ENCODE data around the gene PIK3CA. TPM values are rescaled to one million over a fixed set of nuclear protein-coding genes. Genes with fewer than 3 reads are reported as not detected.

Gene PIK3CA
- total and polyA plus RNA-seq, 3 donors from 2014 or later, result 11.2 to 27.1 (median 20.8) TPM

DNA sequence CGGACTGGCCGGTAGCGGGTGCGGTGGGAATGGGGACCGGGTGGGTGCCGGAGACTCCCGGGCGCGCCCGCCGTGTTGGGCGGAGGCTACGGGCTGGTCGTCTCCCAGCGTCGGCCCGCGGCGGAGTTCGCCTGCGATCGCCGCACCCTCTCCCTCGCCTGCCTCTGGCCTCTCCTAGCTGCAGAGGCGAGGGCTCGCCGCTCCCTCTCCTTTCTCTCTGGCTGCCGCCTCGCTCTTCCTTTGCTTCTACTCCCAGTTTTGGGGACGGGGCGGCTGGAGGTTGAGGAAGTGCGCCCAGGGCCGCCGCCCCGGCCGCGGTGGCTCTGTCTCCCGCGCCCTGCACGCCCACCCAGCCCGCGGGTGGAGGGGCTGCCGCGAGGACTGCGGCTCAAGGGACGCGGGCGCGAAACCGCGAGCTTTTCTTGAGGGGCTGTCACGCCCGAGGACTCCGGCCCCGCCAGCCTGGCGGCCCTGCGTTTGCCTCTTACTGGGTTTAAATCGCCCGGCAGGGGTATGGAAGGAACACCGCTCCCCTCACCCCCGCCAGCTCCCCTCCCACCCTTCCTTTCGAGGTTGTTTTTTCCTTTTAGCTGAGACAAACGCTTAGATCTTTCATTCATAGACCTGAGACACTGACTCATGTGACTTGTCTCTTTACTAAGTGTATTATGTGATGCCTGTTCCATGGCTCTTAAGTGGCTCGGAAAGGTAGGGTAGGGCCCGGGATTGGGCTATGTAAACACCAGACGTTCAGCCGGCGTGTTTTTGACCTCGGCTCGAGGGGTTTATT is 654 bp downstream of the PIK3CA start:
- no peaks in the 10 kb centered on the region for H3K9me3 ChIP-seq
- intact Hi-C loops (cut with DNase I; ENCODE audit: low total_unique reads), result loop anchor here (5.0 kb wide), 1 partner anchor 173 kb away; the partner anchor contains the start of gene ZNF639
- peak; percentile 55 for DNase-seq
- H3K4me1 ChIP-seq, result peaks cover 9% of the 10 kb centered on the region
- H3K36me3 ChIP-seq (ENCODE audit: low read depth, missing control alignments), result no peaks in the 10 kb centered on the region
- peak overlapping the region; percentile 97 to 99 for H3K27ac ChIP-seq
- 0% methylated on average over 29 to 46 of the region's 70 CpGs for WGBS, 2 donors
- peak overlapping the region; percentile 94 to 97 for H3K4me3 ChIP-seq
- no peaks in the 10 kb centered on the region for H3K27me3 ChIP-seq
- no peak for TF ChIP-seq POLR2A (IDR thresholded peaks at IDR 0.05)
- TF ChIP-seq, protein P1, sequence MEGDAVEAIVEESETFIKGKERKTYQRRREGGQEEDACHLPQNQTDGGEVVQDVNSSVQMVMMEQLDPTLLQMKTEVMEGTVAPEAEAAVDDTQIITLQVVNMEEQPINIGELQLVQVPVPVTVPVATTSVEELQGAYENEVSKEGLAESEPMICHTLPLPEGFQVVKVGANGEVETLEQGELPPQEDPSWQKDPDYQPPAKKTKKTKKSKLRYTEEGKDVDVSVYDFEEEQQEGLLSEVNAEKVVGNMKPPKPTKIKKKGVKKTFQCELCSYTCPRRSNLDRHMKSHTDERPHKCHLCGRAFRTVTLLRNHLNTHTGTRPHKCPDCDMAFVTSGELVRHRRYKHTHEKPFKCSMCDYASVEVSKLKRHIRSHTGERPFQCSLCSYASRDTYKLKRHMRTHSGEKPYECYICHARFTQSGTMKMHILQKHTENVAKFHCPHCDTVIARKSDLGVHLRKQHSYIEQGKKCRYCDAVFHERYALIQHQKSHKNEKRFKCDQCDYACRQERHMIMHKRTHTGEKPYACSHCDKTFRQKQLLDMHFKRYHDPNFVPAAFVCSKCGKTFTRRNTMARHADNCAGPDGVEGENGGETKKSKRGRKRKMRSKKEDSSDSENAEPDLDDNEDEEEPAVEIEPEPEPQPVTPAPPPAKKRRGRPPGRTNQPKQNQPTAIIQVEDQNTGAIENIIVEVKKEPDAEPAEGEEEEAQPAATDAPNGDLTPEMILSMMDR (IDR thresholded peaks at IDR 0.05), result no peak

DNA sequence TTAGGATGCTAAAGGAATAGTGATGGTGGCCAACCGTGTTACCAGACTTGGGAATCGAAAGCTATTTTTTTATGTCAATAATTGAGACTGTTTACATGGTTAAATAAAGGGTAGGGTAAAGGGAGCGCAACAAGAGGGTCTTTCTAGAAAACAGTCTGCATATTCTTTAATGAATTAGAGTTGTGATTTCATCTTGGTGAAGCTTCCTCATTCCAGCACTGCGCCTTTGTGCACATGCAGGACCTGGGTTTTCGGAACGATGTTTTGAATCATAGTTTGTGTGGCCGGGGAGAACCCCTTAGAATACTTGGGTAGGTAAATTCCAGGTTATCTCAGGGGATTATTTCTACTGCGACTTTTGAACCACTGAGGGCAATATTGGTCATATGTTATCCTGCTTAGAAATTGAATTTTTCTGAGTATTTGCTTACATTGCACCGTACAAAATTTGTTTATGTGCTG is 1.3 kb downstream of the PIK3CA start:
- Histone ChIP-seq H3K9me3 (no peaks in the 10 kb centered on the region), H3K27ac (peak overlapping the region; percentile 97 to 99), H3K4me3 (peak overlapping the region; percentile 94 to 97), H3K27me3 (no peaks in the 10 kb centered on the region), H3K36me3 (ENCODE audit: low read depth, missing control alignments) (no peaks in the 10 kb centered on the region), H3K4me1 (peaks cover 9% of the 10 kb centered on the region)
- TF ChIP-seq, protein P1 (IDR thresholded peaks at IDR 0.05), result no peak
- TF ChIP-seq POLR2A (IDR thresholded peaks at IDR 0.05), result no peak
- 1% methylated on average over 9 of the region's 9 CpGs for WGBS, 2 donors
- peak; percentile 41 for DNase-seq
- intact Hi-C loops (cut with DNase I; ENCODE audit: low total_unique reads), result loop anchor here (5.0 kb wide), 1 partner anchor 173 kb away; the partner anchor contains the start of gene ZNF639

DNA sequence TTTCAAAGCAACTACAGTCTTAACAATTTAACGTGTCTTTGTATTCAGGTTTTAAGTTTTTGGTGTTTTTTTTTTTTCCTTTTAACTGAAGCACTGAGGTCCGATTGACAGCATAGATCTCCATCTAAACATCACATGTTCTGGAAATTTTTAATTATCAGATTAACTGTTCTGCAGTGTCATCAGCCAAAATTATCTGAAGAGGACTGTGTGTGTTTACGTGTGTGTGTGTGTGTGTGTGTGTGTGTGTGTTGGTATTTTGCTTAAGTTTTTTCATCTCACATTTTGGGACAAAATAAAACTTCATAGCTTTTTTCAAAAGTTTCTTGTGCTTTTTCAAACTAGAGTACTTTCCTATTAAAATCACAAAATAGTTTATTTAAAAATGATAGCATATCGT is 1.8 kb downstream of the PIK3CA start:
- intact Hi-C loops (cut with DNase I; ENCODE audit: low total_unique reads), result loop anchor here (5.0 kb wide), 1 partner anchor 172 kb away; the partner anchor contains the start of gene ZNF639
- TF ChIP-seq, protein P1 (IDR thresholded peaks at IDR 0.05), result no peak
- TF ChIP-seq POLR2A (IDR thresholded peaks at IDR 0.05), result no peak
- DNase-seq, result no peak
- no peaks in the 10 kb centered on the region for H3K36me3 ChIP-seq (ENCODE audit: low read depth, missing control alignments)
- peak overlapping the region; percentile 97 to 99 for H3K27ac ChIP-seq
- peaks cover 9% of the 10 kb centered on the region for H3K4me1 ChIP-seq
- peak overlapping the region; percentile 94 to 97 for H3K4me3 ChIP-seq
- H3K9me3 ChIP-seq, result no peaks in the 10 kb centered on the region
- H3K27me3 ChIP-seq, result no peaks in the 10 kb centered on the region
- 14 to 16% methylated on average over 4 of the region's 4 CpGs for WGBS, 2 donors

DNA sequence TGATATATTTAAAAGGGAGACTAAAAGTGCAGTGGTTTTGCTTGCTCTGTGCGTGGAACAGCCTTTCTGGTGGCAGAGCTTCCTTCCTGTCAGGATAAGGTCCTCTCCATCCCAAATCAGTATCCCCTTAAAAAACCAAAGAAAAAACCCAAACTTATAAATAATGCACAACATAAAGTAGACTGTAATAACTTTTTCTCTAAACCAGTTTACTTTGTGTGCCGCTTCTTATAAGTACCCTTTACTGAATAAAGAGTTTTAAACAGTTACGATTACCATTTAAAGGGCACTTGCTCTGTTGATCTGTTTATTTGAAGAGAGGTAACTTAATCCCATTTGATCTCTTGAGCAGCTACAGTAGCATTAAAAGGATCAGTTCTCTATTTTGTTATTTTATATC is 2.5 kb downstream of the PIK3CA start:
- H3K27me3 ChIP-seq, result no peaks in the 10 kb centered on the region
- no peak for DNase-seq
- H3K9me3 ChIP-seq, result no peaks in the 10 kb centered on the region
- no peaks in the 10 kb centered on the region for H3K36me3 ChIP-seq (ENCODE audit: low read depth, missing control alignments)
- H3K27ac ChIP-seq, result no peak overlapping the region
- WGBS, 2 donors, result 41 to 69% methylated on average over 3 of the region's 3 CpGs
- no peak overlapping the region for H3K4me3 ChIP-seq
- intact Hi-C loops (cut with DNase I; ENCODE audit: low total_unique reads), result no loop called here
- TF ChIP-seq, protein P1 (IDR thresholded peaks at IDR 0.05), result no peak
- TF ChIP-seq POLR2A (IDR thresholded peaks at IDR 0.05), result no peak
- H3K4me1 ChIP-seq, result peaks cover 9% of the 10 kb centered on the region

All from testis (tissue), 3 donors.